ENCODE results near the gene PASK.

GRCh38 chr2:241115361-241115760 is 33.9 kb downstream of the PASK start:
- TF ChIP-seq CTCF (IDR thresholded peaks at IDR 0.05 in 4 of 5, conservative IDR thresholded peaks at IDR 0.05 in 1 of 5) = no peak
- no peak for TF ChIP-seq POLR2A (IDR thresholded peaks at IDR 0.05)

All from gastrocnemius medialis (tissue), 4 donors.